Sigmoid colon (tissue), 7 donors: Measurements from ENCODE around the gene CFAP99. TPM values are rescaled to one million over a fixed set of nuclear protein-coding genes. Genes with fewer than 3 reads are reported as not detected.
A peak's percentile ranks its signal among the peaks of the same experiment; 100 is the strongest.

ENCODE experiments used
- DNase-seq: peaks from one replicate; pipeline ENCODE4 v3.0.0-alpha.2; 2019
- H3K27ac ChIP-seq, 4 donors: fragments of 200-600 bp; sonication (generic); one replicate each; pipeline ENCODE4 v1.5.1; 2016 to 2019; ENCODE audit warnings: mild to moderate bottlenecking in 1 of 4
- H3K27me3 ChIP-seq, 3 donors: fragments of 200-600 bp; sonication (generic); one replicate each; pipeline ENCODE4 v1.5.1; 2019; ENCODE audit warnings: mild to moderate bottlenecking in 1 of 3
- H3K36me3 ChIP-seq, 4 donors: fragments of 200-600 bp; sonication (generic); one replicate each; pipeline ENCODE4 v1.5.1; 2016 to 2019
- H3K4me1 ChIP-seq, 4 donors: fragments of 200-600 bp; sonication (generic); one replicate each; pipeline ENCODE4 v1.5.1; 2017 to 2019
- H3K4me3 ChIP-seq, 4 donors: fragments of 200-600 bp; sonication (generic); one replicate each; pipeline ENCODE4 v1.5.1; 2017 to 2019; ENCODE audit warnings: mild to moderate bottlenecking in 2 of 4, moderate library complexity in 1 of 4
- H3K9me3 ChIP-seq, 4 donors: fragments of 200-600 bp in 3 of 4; sonication (generic) in 3 of 4; one replicate each; pipeline versions ENCODE4 v1.5.1 to v1.6.1; 2013 to 2019
- EP300 ChIP-seq, 4 donors: sonication (generic); formaldehyde crosslinking; IDR thresholded peaks; one replicate each; pipeline ENCODE4 v1.6.1; 2017; ENCODE audit warnings: antibody characterized with exemption in 4 of 4
- POLR2A ChIP-seq, 2 donors: fragments of 450-650 bp; IDR thresholded peaks; one replicate each; pipeline ENCODE4 v1.6.1; 2016; ENCODE audit warnings: antibody characterized with exemption in 2 of 2, mild to moderate bottlenecking in 2 of 2, moderate library complexity in 2 of 2
- POLR2AphosphoS5 ChIP-seq, 4 donors: sonication (generic); formaldehyde crosslinking; IDR thresholded peaks; one replicate each; pipeline ENCODE4 v1.6.1; 2017; ENCODE audit warnings: antibody characterized with exemption in 4 of 4
- WGBS, 2 donors: extraction: QIAGEN DNeasy Blood & Tissue Kit; methylation state at CpG; one replicate each; pipeline ENCODE4 v1.1.7; 2013; 5-methylcytosine and 5-hydroxymethylcytosine counted together
- intact Hi-C: fragments of 100-400 bp; cut with DNase I; formaldehyde crosslinking; loops from one replicate; pipeline ENCODE4 v1.15.1; 2023
- polyA plus RNA-seq, 3 donors: library from polyadenylated mRNA; stranded (reverse); fragments of 200-250 nt; gene quantifications; one replicate each; pipeline ENCODE4 v1.2.3, GENCODE V29; 2013
- total RNA-seq, 4 donors: library from RNA; depleted of rRNA; stranded (reverse); fragments of >200 nt; gene quantifications; one replicate each; pipeline ENCODE4 v1.1.0, GENCODE V29; 2016
- TF ChIP-seq, protein P1 (sequence below), 4 experiments: fragments of 450-650 bp in 3 of 4; fragments of 200-600 bp in 1 of 4; IDR thresholded peaks; one replicate each; pipeline ENCODE4 v1.5.1; 2016 to 2019; ENCODE audit warnings: antibody characterized with exemption in 4 of 4, mild to moderate bottlenecking in 3 of 4, moderate library complexity in 2 of 4
- donor health status: healthy with polysubstance abuse.
- donor health status: Bipolar disorder and iron deficiency.
- donor health status: healthy.

Gene CFAP99
- total and polyA plus RNA-seq, 7 donors, result 0.58 TPM; not detected in 6

DNA sequence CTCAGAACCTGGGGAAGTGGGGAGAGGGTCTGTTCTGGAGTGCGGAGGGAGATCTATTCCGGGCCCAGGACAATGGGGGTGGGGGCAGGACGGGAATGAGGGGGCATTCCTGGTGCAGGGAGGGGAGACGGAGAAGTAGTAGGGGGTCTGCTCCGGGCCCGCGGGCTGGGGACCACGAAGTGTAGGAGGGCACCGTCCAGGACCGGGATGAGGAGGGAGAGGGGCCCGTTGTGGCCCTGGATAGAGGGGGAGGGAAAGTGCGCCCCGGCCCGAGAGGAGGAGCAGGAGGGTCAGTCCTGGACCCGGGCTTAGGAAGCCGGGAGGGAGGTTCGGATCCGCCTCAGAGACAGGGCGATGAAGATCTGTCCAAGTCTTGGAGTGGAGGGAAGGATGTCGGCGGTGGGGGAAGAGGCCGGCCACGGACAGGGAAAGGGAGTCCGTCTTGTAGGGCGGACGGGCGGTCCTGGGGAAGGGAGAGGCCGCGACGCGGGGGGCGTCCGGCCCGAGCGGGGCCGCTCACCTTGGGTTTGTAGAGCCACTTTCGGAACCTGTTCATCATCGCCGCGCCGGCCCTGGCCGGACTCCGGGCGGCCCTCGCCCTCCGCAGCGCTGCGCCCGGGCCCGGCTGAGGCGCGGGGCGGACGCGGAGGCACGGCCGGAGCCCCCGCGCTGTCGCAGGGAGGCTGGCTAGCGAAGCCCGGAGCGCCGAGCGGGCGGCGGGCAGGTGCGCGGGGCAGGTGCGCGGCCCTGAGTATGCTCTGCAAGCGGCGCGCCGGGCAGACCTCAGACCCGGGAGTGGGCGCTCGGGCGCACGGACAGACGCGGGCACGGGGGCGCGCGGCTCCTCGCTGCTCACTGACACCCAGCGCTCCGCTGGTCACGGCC, 748 bp upstream of the CFAP99 start, which contains the start of gene ZFYVE28:
TSS of gene ZFYVE28 (minus strand) at position 881 of the 885 bp plus-strand sequence. CDS start at position 559, 322 bp downstream.
- peak within 1 kb of the TSS in 2 of 4 donors; percentile 20 to 43 for H3K27ac ChIP-seq
- peaks cover 8 to 76% (median 54%) of the 10 kb centered on the region in 3 donors for H3K27me3 ChIP-seq
- peak within 1 kb of the TSS; percentile 34 to 73 (median 69) for H3K4me3 ChIP-seq
- H3K36me3 ChIP-seq, result no peaks in the 10 kb centered on the region
- DNase-seq, result no peak
- TF ChIP-seq POLR2A (IDR thresholded peaks at IDR 0.05) (no peak), POLR2AphosphoS5 (IDR thresholded peaks at IDR 0.05) (no peak), EP300 (IDR thresholded peaks at IDR 0.05) (no peak)
- TF ChIP-seq, protein P1, sequence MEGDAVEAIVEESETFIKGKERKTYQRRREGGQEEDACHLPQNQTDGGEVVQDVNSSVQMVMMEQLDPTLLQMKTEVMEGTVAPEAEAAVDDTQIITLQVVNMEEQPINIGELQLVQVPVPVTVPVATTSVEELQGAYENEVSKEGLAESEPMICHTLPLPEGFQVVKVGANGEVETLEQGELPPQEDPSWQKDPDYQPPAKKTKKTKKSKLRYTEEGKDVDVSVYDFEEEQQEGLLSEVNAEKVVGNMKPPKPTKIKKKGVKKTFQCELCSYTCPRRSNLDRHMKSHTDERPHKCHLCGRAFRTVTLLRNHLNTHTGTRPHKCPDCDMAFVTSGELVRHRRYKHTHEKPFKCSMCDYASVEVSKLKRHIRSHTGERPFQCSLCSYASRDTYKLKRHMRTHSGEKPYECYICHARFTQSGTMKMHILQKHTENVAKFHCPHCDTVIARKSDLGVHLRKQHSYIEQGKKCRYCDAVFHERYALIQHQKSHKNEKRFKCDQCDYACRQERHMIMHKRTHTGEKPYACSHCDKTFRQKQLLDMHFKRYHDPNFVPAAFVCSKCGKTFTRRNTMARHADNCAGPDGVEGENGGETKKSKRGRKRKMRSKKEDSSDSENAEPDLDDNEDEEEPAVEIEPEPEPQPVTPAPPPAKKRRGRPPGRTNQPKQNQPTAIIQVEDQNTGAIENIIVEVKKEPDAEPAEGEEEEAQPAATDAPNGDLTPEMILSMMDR (IDR thresholded peaks at IDR 0.05), result no peak
- no peaks in the 10 kb centered on the region for H3K9me3 ChIP-seq
- intact Hi-C loops, result loop anchor here (5.0 kb wide), 6 partner anchors 49 to 544 kb away; partner anchors contain the start of genes FAM193A, GRK4, HAUS3 and MXD4
- 1% methylated on average over 90 of the region's 90 CpGs for WGBS, 2 donors
- peaks cover 0 to 42% (median 37%) of the 10 kb centered on the region in 4 donors for H3K4me1 ChIP-seq

DNA sequence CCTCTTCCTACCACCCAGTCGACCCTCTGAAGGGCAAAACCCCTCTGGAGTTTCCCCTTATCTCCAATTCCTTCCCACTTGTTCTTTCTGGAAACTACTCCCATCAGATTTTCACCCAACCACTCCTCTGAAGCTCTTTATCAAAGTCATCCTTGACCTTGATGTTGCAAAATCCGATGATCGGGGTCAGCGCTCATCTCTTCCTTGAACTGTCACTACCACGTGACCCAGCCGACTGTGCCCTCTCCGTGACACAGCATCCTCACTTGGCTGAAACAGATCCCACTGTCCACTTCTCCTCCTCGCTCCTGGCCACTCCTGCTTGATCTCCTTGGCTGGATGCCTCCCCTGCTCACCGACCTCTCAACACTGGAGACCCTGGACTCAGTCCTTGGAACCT, 1.1 kb downstream of the CFAP99 start:
- Histone ChIP-seq H3K27me3 (peaks cover 8 to 84% (median 57%) of the 10 kb centered on the region in 3 donors), H3K9me3 (no peaks in the 10 kb centered on the region), H3K4me3 (no peak overlapping the region), H3K4me1 (peaks cover 0 to 32% (median 26%) of the 10 kb centered on the region in 4 donors), H3K27ac (no peak overlapping the region), H3K36me3 (no peaks in the 10 kb centered on the region)
- TF ChIP-seq, protein P1 (IDR thresholded peaks at IDR 0.05), result no peak
- TF ChIP-seq EP300 (IDR thresholded peaks at IDR 0.05), result no peak
- TF ChIP-seq POLR2A (IDR thresholded peaks at IDR 0.05), result no peak
- TF ChIP-seq POLR2AphosphoS5 (IDR thresholded peaks at IDR 0.05), result no peak
- intact Hi-C loops, result loop anchor here (5.0 kb wide), 6 partner anchors 47 to 542 kb away; partner anchors contain the start of genes FAM193A, GRK4, HAUS3 and MXD4
- no peak for DNase-seq
- WGBS, 2 donors, result 34 to 59% methylated on average over 9 of the region's 9 CpGs

DNA sequence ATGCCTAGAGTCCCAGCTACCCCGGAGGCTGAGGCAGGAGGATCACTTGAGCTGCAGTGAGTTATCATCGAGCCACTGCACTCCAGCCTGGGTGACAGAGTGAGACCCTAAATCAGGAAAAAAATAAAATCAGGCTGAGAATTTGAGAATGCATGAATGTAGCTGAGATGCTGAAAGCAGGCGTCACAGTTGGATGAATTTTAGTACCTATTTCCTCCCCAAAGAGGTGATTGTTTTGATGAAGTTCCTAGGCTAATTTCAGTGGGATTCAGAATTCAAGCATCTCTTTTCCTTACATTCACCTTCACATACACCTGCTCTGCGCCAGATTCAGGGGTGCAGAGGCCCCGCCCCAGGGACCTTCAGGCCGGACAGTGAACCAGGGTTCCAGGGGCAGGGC, 3.2 kb downstream of the CFAP99 start:
- H3K4me3 ChIP-seq, result no peak overlapping the region
- peaks cover 0 to 23% (median 20%) of the 10 kb centered on the region in 4 donors for H3K4me1 ChIP-seq
- 81 to 88% methylated on average over 6 of the region's 6 CpGs for WGBS, 2 donors
- no peak for DNase-seq
- no peaks in the 10 kb centered on the region for H3K36me3 ChIP-seq
- TF ChIP-seq, protein P1 (IDR thresholded peaks at IDR 0.05), result no peak
- TF ChIP-seq EP300 (IDR thresholded peaks at IDR 0.05) (no peak), POLR2AphosphoS5 (IDR thresholded peaks at IDR 0.05) (no peak), POLR2A (IDR thresholded peaks at IDR 0.05) (no peak)
- H3K9me3 ChIP-seq, result no peaks in the 10 kb centered on the region
- no peak overlapping the region for H3K27ac ChIP-seq
- peaks cover 2 to 71% (median 52%) of the 10 kb centered on the region in 3 donors for H3K27me3 ChIP-seq
- intact Hi-C loops, result no loop called here

DNA sequence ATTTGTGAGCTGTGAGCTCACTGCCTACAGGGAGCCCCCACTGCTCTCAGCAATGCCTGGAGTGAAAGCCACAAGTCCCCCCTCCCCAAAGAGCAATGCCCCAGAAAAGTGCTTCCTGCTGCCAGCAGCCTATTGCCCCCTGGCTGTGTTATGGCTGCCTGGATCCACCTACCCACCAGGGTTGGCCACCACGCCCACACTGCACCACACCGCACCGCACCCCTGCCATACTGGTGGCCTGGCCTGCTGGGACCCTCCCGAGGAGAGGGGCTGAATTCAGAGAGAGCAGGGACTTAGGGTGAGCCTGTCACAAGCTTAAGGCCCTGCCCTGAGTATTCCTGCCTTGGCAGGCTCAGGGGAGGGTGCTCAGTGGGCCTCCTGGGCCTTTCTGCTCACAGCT, 4.3 kb downstream of the CFAP99 start:
- intact Hi-C loops, result no loop called here
- no peak for TF ChIP-seq EP300 (IDR thresholded peaks at IDR 0.05)
- no peak for TF ChIP-seq POLR2AphosphoS5 (IDR thresholded peaks at IDR 0.05)
- TF ChIP-seq, protein P1 (IDR thresholded peaks at IDR 0.05), result no peak
- Histone ChIP-seq H3K36me3 (no peaks in the 10 kb centered on the region), H3K4me3 (no peak overlapping the region), H3K9me3 (no peaks in the 10 kb centered on the region), H3K27me3 (peaks cover 0 to 61% (median 40%) of the 10 kb centered on the region in 3 donors), H3K27ac (no peak overlapping the region), H3K4me1 (peaks cover 0 to 12% (median 10%) of the 10 kb centered on the region in 4 donors)
- WGBS, 2 donors, result 74 to 78% methylated on average over 4 of the region's 4 CpGs
- DNase-seq, result no peak
